ENCODE results near the gene BAHCC1.

The BAHCC1 gene

GRCh38 chr17:81482673-81483072, 87.4 kb downstream of the BAHCC1 start:
- DNase-seq, result no peak

GRCh38 chr17:81483085-81483861, 88.0 kb downstream of the BAHCC1 start:
- DNase-seq, result peak; percentile 22 to 63

- DNase-seq, result no peak
These were observed 88.6 kb downstream of the BAHCC1 start for GRCh38 chr17:81483862-81484194.

- peak; percentile 57 to 90 for DNase-seq
These were observed 89.1 kb downstream of the BAHCC1 start for GRCh38 chr17:81484195-81484979.

GRCh38 chr17:81486199-81486810, 91.0 kb downstream of the BAHCC1 start:
- DNase-seq, result no peak

- DNase-seq, result no peak
These were observed 91.8 kb downstream of the BAHCC1 start for GRCh38 chr17:81487089-81487486.

GRCh38 chr17:81487487-81488275, 92.4 kb downstream of the BAHCC1 start:
- DNase-seq, result peak; percentile 50 to 76

GRCh38 chr17:81488276-81488860, 93.1 kb downstream of the BAHCC1 start:
- no peak for DNase-seq

- no peak for DNase-seq
These were observed 94.0 kb downstream of the BAHCC1 start for GRCh38 chr17:81489012-81489997.

- DNase-seq, result no peak
These were observed 95.0 kb downstream of the BAHCC1 start for GRCh38 chr17:81489998-81490992.

- no peak for DNase-seq
These were observed 95.9 kb downstream of the BAHCC1 start for GRCh38 chr17:81491181-81491581.

- DNase-seq, result no peak
These were observed 96.5 kb downstream of the BAHCC1 start for GRCh38 chr17:81491761-81492160.

- DNase-seq, result no peak
These were observed 96.9 kb downstream of the BAHCC1 start for GRCh38 chr17:81492202-81492601.

GRCh38 chr17:81492706-81493105, 97.4 kb downstream of the BAHCC1 start:
- DNase-seq, result no peak

- DNase-seq, result no peak
These were observed 98.2 kb downstream of the BAHCC1 start for GRCh38 chr17:81493198-81494038.

- no peak for DNase-seq
These were observed 99.5 kb downstream of the BAHCC1 start for GRCh38 chr17:81494626-81495377.

- no peak for DNase-seq
These were observed 103.8 kb downstream of the BAHCC1 start for GRCh38 chr17:81498953-81499600.

- no peak for DNase-seq
These were observed 104.3 kb downstream of the BAHCC1 start for GRCh38 chr17:81499601-81499970.

All from inflammatory macrophage treated with lipopolysaccharide for 1 hour (primary cell).